Loucy (cell line): ENCODE measurements around the gene MYL3.

Experiments used
- EZH2phosphoT487 ChIP-seq: fragments of 200-600 bp; IDR thresholded peaks from 2 replicates; pipeline ENCODE4 v1.6.1; 2018; ENCODE audit warnings: antibody characterized with exemption, mild to moderate bottlenecking, moderate library complexity, borderline replicate concordance
- TF ChIP-seq, protein P1 (sequence below): fragments of 200-600 bp; sonication (generic); conservative IDR thresholded peaks from 2 replicates; pipeline ENCODE4 v1.5.1; 2014; ENCODE audit warnings: mild to moderate bottlenecking, antibody characterized with exemption, low read length

DNA sequence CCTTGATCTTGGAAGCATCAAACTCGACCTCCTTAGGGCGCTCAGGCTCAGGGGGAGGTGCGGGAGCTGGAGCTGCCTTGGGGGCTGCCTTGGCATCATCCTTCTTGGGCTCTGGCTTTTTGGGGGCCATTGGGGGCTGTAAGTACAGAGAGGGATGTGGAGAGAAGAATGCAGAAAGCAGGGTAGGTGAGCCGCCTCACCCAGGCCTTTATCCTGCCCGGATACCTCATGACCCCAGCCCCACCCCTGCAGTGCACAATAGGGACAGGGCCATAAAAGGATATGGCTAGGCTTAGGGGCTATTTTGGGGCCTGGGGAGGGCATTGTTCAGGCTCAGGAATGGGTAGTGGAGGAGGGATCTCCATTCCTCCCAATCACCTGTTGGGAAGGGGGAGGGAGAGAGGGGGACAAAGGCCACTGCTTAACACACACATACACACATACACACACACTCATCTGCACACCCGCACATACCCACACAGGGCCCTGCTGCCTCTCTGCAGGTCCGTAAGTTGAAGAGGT lies at the start of gene MYL3:
- TF ChIP-seq, protein P1, sequence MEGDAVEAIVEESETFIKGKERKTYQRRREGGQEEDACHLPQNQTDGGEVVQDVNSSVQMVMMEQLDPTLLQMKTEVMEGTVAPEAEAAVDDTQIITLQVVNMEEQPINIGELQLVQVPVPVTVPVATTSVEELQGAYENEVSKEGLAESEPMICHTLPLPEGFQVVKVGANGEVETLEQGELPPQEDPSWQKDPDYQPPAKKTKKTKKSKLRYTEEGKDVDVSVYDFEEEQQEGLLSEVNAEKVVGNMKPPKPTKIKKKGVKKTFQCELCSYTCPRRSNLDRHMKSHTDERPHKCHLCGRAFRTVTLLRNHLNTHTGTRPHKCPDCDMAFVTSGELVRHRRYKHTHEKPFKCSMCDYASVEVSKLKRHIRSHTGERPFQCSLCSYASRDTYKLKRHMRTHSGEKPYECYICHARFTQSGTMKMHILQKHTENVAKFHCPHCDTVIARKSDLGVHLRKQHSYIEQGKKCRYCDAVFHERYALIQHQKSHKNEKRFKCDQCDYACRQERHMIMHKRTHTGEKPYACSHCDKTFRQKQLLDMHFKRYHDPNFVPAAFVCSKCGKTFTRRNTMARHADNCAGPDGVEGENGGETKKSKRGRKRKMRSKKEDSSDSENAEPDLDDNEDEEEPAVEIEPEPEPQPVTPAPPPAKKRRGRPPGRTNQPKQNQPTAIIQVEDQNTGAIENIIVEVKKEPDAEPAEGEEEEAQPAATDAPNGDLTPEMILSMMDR: no peak
- TF ChIP-seq EZH2phosphoT487: no peak
